ENCODE results near the gene CHRDL2.

Gene CHRDL2

DNA sequence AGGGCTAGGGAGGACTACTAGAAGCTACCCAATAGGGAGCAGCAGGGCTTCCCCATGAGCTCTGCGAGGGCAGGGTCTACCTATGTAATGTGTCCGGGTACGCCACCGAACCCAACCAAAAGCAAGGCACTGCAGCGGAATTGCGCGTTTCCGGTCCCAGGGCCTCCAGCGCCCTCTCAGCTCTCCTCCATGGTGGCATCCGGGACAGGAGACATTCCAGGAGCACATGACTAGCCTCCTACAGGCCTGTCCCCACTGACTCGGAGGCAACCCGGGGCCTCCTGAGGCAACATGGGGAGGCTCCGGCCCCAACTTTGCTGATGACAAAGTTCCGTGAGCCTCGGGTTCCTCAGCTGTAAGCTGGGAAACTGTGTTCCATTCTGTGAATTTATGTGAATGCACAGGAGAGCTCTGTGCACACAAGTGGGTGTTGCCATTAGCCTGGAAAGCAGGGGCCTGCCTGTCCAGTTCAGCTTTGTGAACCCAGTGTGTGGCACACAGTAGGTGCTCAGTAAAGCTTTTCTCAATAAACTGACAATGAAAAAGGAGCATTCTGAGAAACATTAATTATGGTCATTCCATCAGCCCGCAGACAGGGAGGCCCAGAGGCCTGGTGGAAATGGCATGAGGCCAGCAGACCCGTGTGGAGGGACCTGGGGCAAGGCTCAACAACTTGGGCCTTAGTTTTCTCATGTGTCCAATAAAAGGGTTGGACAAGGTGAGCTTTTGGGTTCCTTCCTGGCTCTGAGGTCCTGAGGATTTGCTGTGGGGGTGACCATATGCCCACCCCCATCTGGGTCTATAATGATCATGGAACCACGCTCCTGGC lies 50.3 kb downstream of the CHRDL2 start:
- H3K9me3 Mint-ChIP-seq: no peaks in the 10 kb centered on the region
- H3K4me3 Mint-ChIP-seq: no peak overlapping the region
- DNase-seq (ENCODE audit: low spot score): no peak
- H3K4me1 Mint-ChIP-seq (ENCODE audit: low read depth): no peaks in the 10 kb centered on the region
- peaks cover 26% of the 10 kb centered on the region for H3K27me3 Mint-ChIP-seq (ENCODE audit: low read depth)
- no peaks in the 10 kb centered on the region for H3K36me3 Mint-ChIP-seq (ENCODE audit: low read depth)
- no peak overlapping the region for H3K27ac Mint-ChIP-seq

- no peak for DNase-seq (ENCODE audit: low spot score)
- Mint-ChIP-seq H3K27me3 (ENCODE audit: low read depth) (peaks cover 23% of the 10 kb centered on the region), H3K4me1 (ENCODE audit: low read depth) (no peaks in the 10 kb centered on the region), H3K9me3 (no peaks in the 10 kb centered on the region), H3K27ac (no peak overlapping the region), H3K36me3 (ENCODE audit: low read depth) (no peaks in the 10 kb centered on the region), H3K4me3 (no peak overlapping the region)
Observed at GRCh38 chr11:74680035-74680671, 51.1 kb downstream of the CHRDL2 start.

DNA sequence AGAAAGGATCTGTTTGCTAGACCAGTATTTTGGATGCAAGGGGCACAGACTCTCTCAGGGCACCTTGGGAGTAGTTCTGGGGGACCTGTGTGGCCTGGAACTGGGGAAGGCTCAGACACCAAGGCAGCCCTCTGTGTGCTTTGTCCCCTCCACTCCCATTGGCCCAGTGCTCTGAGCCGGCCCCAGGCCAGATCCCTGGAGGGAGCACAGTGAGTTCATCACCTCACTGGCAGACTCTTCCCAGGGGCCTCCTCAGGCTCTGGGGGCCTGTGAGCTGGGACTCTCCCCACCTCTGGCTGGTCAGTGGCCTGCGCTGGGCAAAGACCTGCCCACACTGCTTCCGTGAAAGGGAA lies 51.7 kb downstream of the CHRDL2 start:
- Mint-ChIP-seq H3K36me3 (ENCODE audit: low read depth) (no peaks in the 10 kb centered on the region), H3K27me3 (ENCODE audit: low read depth) (peaks cover 16% of the 10 kb centered on the region), H3K9me3 (no peaks in the 10 kb centered on the region), H3K4me1 (ENCODE audit: low read depth) (no peaks in the 10 kb centered on the region), H3K27ac (no peak overlapping the region), H3K4me3 (no peak overlapping the region)
- DNase-seq (ENCODE audit: low spot score): no peak

DNA sequence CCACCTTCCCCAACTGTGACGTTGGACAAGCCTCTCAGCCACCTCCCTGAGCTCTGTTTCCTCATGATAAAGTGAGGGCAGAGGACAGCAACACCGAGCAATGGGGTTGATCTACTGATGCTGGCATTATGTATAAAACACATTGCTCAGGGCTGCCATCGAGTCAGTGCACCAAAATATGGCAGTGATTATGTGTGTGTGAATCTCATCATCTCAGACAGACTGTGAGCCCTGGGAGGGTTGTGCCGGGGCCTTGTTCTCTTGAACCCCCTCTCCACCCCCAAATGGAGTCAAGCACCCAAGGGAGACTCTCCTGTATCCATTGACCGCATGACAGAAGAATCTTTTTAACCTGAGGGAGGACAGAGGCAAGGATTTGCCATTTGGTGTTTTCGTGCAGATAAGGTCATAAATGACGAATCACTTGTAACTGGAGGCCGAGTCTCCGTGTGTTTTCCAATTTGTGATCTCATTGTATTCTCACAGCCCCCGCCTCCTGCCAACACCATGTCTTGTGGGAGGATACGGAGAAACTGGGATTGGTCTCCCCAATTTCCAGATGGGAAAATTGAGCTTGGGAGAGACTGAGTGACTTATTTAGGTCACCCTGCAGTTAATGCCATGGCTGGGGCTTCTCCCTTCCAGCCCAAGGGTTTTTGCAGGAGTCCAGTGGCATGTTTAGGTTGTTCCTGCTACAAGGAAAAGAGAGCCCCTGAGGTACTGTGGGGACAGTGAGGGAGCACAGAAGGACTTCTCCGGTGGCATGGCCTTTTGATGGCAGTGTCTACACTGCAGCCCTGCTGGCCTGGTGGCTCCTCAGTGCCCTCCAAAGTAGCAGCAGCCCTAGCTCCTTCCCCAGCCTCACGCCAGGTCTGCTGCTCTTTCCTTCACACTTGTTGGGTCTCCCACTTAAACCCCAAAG lies 52.4 kb downstream of the CHRDL2 start:
- H3K9me3 Mint-ChIP-seq: no peaks in the 10 kb centered on the region
- H3K27ac Mint-ChIP-seq: no peak overlapping the region
- no peaks in the 10 kb centered on the region for H3K4me1 Mint-ChIP-seq (ENCODE audit: low read depth)
- H3K4me3 Mint-ChIP-seq: no peak overlapping the region
- no peaks in the 10 kb centered on the region for H3K36me3 Mint-ChIP-seq (ENCODE audit: low read depth)
- DNase-seq (ENCODE audit: low spot score): no peak
- H3K27me3 Mint-ChIP-seq (ENCODE audit: low read depth): peaks cover 10% of the 10 kb centered on the region

DNA sequence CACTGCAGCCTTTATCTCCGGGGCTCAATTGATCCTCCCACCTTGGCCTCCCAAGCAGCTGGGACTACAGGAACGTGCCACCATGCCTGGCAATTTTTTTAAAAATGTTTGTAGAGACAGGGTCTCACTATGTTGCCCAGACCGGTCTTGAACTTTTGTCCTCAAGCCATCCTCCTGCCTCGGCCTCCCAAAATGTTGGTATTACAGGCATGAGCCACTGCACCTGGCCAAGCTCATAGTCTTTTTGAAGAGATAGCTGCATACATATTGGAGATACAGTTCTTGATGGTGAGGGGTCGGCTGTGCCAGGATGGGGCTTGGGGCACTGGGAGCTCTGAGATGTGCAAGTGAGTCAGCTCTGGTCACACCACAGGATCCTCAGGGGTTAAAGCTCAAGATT lies 53.2 kb downstream of the CHRDL2 start:
- no peak overlapping the region for H3K4me3 Mint-ChIP-seq
- no peak overlapping the region for H3K27ac Mint-ChIP-seq
- peaks cover 7% of the 10 kb centered on the region for H3K27me3 Mint-ChIP-seq (ENCODE audit: low read depth)
- no peak for DNase-seq (ENCODE audit: low spot score)
- no peaks in the 10 kb centered on the region for H3K36me3 Mint-ChIP-seq (ENCODE audit: low read depth)
- no peaks in the 10 kb centered on the region for H3K4me1 Mint-ChIP-seq (ENCODE audit: low read depth)
- H3K9me3 Mint-ChIP-seq: no peaks in the 10 kb centered on the region

GRCh38 chr11:74677131-74677530 lies 54.1 kb downstream of the CHRDL2 start:
- no peaks in the 10 kb centered on the region for H3K36me3 Mint-ChIP-seq (ENCODE audit: low read depth)
- no peak overlapping the region for H3K27ac Mint-ChIP-seq
- H3K4me3 Mint-ChIP-seq: no peak overlapping the region
- DNase-seq (ENCODE audit: low spot score): no peak
- no peaks in the 10 kb centered on the region for H3K27me3 Mint-ChIP-seq (ENCODE audit: low read depth)
- H3K4me1 Mint-ChIP-seq (ENCODE audit: low read depth): no peaks in the 10 kb centered on the region
- no peaks in the 10 kb centered on the region for H3K9me3 Mint-ChIP-seq

DNA sequence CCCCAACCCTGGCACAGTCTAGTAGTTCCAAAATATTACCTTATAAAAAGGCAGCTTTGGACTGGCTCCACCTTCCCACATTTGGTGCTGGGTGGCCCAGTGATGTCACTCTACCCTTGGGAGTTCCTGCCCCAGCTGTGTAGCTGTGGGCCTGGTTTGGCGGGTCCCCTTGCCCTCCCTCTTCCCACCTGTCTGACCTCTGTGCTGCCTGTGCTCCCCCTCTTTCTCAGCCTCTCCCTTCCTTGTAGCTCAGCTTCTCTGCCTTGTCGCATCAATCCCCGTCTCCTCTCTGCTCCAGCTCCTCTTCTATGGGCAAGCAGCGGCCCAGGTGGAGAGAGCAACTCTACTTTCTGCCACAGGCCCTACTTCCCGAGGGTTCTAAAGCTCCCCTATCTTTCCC lies 54.6 kb downstream of the CHRDL2 start:
- Mint-ChIP-seq H3K4me1 (ENCODE audit: low read depth) (no peaks in the 10 kb centered on the region), H3K36me3 (ENCODE audit: low read depth) (no peaks in the 10 kb centered on the region), H3K27me3 (ENCODE audit: low read depth) (no peaks in the 10 kb centered on the region), H3K27ac (no peak overlapping the region), H3K4me3 (no peak overlapping the region), H3K9me3 (no peaks in the 10 kb centered on the region)
- DNase-seq (ENCODE audit: low spot score): no peak

DNA sequence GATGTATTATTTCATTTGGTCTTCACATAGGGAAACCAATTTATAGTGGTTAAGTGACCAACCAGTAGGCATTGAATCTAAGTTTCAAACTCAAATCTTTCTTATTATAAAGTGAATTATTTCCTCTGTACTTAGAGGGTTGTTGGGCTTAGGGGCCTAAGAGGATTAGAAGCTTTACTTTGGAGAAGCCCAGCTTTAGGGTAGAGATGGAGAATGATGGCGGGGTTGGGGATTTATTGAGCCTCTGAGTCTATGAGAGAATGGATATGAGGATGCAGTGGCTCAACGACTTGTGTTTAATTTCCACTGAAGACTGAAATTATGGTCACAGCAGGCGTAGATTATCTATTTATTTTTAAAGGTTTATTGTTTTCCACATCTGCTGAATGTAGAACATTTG lies 55.5 kb downstream of the CHRDL2 start:
- no peaks in the 10 kb centered on the region for H3K27me3 Mint-ChIP-seq (ENCODE audit: low read depth)
- no peaks in the 10 kb centered on the region for H3K4me1 Mint-ChIP-seq (ENCODE audit: low read depth)
- no peak overlapping the region for H3K27ac Mint-ChIP-seq
- no peak for DNase-seq (ENCODE audit: low spot score)
- H3K9me3 Mint-ChIP-seq: no peaks in the 10 kb centered on the region
- no peak overlapping the region for H3K4me3 Mint-ChIP-seq
- H3K36me3 Mint-ChIP-seq (ENCODE audit: low read depth): no peaks in the 10 kb centered on the region

- H3K27ac Mint-ChIP-seq: no peak overlapping the region
- no peaks in the 10 kb centered on the region for H3K36me3 Mint-ChIP-seq (ENCODE audit: low read depth)
- no peaks in the 10 kb centered on the region for H3K4me1 Mint-ChIP-seq (ENCODE audit: low read depth)
- DNase-seq (ENCODE audit: low spot score): no peak
- no peak overlapping the region for H3K4me3 Mint-ChIP-seq
- H3K27me3 Mint-ChIP-seq (ENCODE audit: low read depth): no peaks in the 10 kb centered on the region
- no peaks in the 10 kb centered on the region for H3K9me3 Mint-ChIP-seq
Observed at GRCh38 chr11:74673693-74674360, 57.4 kb downstream of the CHRDL2 start.

DNA sequence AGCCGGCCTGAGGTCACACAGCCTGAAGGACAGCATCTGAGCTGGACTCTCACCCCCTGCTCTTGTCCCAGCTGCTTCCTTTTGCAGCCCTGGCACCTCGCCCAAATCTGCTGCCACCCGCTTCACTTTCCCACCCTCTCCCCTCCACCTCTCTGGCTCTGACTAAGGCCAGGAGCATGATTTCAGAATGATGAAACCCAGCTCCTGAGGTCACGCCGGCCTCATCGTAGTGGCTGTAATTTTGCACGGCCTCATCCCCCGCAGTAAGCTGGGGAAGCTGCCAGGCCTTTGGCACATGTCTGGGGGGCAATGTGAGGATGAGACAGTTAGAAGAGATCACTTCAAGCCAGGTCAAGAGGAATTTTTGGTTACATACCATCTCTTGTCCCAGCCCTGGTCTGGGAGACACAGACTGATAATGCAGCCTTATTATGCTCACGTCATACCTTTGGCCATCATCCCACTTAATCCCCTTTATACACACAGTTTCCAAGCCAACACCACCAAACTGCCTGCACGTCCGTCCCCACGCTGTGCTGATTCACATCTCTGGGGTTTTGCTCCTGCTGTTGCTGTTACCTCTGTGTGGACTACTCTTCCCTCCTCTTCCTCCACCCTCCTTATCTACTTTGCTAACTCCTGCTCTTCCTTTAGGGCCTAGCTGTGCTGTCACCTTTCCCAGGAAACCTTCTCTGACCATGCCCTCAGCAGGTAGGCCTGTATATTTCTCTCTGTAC lies 58.1 kb downstream of the CHRDL2 start:
- Mint-ChIP-seq H3K4me1 (ENCODE audit: low read depth) (no peaks in the 10 kb centered on the region), H3K27me3 (ENCODE audit: low read depth) (no peaks in the 10 kb centered on the region), H3K27ac (no peak overlapping the region), H3K9me3 (no peaks in the 10 kb centered on the region), H3K4me3 (no peak overlapping the region), H3K36me3 (ENCODE audit: low read depth) (no peaks in the 10 kb centered on the region)
- DNase-seq (ENCODE audit: low spot score): no peak

DNA sequence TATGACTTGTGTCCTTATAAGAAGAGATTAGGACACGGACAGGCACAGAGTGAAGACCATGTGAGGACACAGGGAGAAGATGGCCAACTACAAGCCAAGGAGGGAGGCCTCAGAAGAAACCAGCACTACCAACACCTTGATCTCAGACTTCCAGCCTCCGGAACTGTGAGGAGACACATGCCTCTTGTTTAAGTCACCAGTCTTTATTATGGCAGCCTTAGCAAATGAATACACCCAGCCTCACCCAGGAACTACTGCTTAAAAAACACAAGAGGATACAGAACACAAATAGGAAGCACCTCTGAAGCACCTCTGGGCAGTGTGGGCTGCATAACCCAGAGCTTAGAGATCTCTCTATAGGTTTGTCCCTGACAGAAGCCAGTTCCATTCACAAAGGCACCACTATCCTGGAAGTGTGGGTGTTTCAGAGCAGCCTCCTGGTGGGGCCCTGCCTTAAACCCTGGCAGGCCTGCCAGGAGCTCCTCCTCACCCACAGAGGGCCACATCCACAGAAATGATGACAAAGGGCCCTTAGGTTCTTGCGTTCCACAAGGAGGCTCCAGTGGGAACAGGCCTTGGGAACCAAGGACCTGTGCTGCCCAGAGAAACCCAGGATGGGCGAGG lies 58.8 kb downstream of the CHRDL2 start:
- H3K9me3 Mint-ChIP-seq: no peaks in the 10 kb centered on the region
- H3K4me3 Mint-ChIP-seq: no peak overlapping the region
- H3K36me3 Mint-ChIP-seq (ENCODE audit: low read depth): no peaks in the 10 kb centered on the region
- no peak for DNase-seq (ENCODE audit: low spot score)
- no peaks in the 10 kb centered on the region for H3K4me1 Mint-ChIP-seq (ENCODE audit: low read depth)
- H3K27me3 Mint-ChIP-seq (ENCODE audit: low read depth): no peaks in the 10 kb centered on the region
- H3K27ac Mint-ChIP-seq: no peak overlapping the region

GRCh38 chr11:74671520-74672196 lies 59.6 kb downstream of the CHRDL2 start:
- Mint-ChIP-seq H3K27ac (no peak overlapping the region), H3K4me3 (no peak overlapping the region), H3K4me1 (ENCODE audit: low read depth) (no peaks in the 10 kb centered on the region), H3K9me3 (no peaks in the 10 kb centered on the region), H3K36me3 (ENCODE audit: low read depth) (no peaks in the 10 kb centered on the region), H3K27me3 (ENCODE audit: low read depth) (no peaks in the 10 kb centered on the region)
- DNase-seq (ENCODE audit: low spot score): no peak
